Subcutaneous adipose tissue (tissue), 4 donors: ENCODE data around the gene DCUN1D2. TPM values are rescaled to one million over a fixed set of nuclear protein-coding genes. Genes with fewer than 3 reads are reported as not detected.

Source experiments
- CTCF ChIP-seq: fragments of 450-650 bp; IDR thresholded peaks from one replicate; pipeline ENCODE4 v1.5.1; 2016; ENCODE audit warnings: low read depth, mild to moderate bottlenecking, control low read depth, antibody characterized with exemption, moderate library complexity
- total RNA-seq, 4 donors: library from RNA; depleted of rRNA; stranded (reverse); fragments of >200 nt; gene quantifications; one replicate each; pipeline ENCODE4 v1.1.0, GENCODE V29; 2016

DCUN1D2 gene
- total RNA-seq, 4 donors from 2014 or later = 15.1 to 22.2 (median 18.8) TPM

DNA sequence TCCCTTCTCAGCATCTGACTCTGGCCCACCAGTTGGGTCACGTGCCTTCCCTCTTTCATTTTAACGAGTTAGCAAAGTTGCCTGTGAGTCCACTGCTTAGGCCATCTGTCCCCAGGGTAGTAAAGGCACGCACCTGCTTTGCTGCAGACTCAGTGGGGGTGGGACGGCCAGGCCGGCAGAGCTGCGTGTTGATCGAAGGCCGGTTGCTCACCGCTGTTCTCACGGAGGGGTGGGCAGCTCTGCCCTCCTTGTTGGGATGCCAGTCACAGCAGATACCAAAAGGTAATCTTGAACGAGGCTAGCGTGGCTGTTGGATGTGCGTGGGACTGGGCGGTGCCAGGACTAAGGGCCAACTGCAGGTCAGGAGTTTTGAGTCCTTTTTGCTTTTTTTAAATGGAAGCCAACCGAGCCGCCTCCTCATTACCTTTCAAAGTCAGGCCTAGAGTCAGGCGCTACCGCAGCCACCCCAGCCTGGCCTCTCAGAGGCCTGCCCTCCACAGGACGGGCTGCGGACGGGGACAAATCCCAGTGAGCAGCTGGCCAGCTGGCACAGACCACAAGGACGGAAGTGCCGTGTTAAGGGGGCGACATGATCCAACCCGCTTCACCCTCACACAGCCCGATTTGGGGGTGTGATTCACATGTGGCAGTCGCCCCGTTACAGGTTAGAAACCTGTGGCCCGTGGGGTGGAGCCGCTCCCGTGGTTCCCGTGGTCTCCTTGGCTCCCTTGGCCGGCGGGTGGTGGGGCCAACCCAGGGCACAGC is 57.8 kb downstream of the DCUN1D2 start:
- no peak for TF ChIP-seq CTCF

- TF ChIP-seq CTCF = no peak
Observed at GRCh38 chr13:113431171-113431570, 59.3 kb downstream of the DCUN1D2 start.

GRCh38 chr13:113430378-113431110 is 60.0 kb downstream of the DCUN1D2 start:
- TF ChIP-seq CTCF = no peak

- no peak for TF ChIP-seq CTCF
Observed at GRCh38 chr13:113429608-113429985, 60.9 kb downstream of the DCUN1D2 start.

- TF ChIP-seq CTCF = no peak
Observed at GRCh38 chr13:113428871-113429607, 61.5 kb downstream of the DCUN1D2 start.

DNA sequence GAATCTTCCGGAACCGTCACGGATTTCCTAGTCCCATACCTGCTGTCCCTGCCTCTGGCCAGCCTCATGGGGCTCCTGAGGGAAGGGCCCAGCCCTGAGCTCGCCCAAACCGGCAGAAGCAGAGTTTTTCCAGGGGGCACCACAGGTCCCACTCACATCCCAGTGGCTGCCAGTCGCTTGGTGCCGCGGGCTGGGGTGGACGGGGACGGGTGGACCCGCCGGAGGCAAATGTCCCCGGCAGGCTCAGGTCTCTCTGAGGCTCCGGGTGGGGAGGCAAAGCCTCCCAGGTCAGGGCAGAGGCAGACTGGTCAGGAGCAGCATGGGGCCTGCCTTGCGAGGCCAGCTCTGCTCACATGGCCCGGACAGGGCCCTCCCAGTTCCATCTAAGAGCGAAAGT is 62.0 kb downstream of the DCUN1D2 start:
- TF ChIP-seq CTCF = no peak
